Renal cortical epithelial cell (primary cell): ENCODE data around the gene LCA5. TPM values are rescaled to one million over a fixed set of nuclear protein-coding genes. Genes with fewer than 3 reads are reported as not detected.
A peak's percentile ranks its signal among the peaks of the same experiment; 100 is the strongest.
"Not testable (repeated sequence)": the region's sequence is repeated elsewhere in the genome, so short reads cannot be mapped to it uniquely, and the experiment has no call there.

ENCODE experiments used
- DNase-seq: peaks from one replicate; pipeline ENCODE4 v3.0.0-alpha.2; 2011; ENCODE audit warnings: low read depth
- total RNA-seq: library from RNA; depleted of rRNA; stranded (reverse); fragments of >200 nt; gene quantifications from 2 replicates; pipeline ENCODE4 v1.2.3, GENCODE V29; 2014

LCA5 gene
- total RNA-seq, 1 donor from 2014 or later, result 24.0 TPM

GRCh38 chr6:79538106-79538971, 1.1 kb upstream of the LCA5 start:
- DNase-seq, result peak; percentile 59

- no peak for DNase-seq
Measured at GRCh38 chr6:79536585-79536953, 661 bp downstream of the LCA5 start.

GRCh38 chr6:79529567-79529966, 7.7 kb downstream of the LCA5 start:
- DNase-seq, result not testable (repeated sequence)

- DNase-seq, result peak; percentile 28
Measured at GRCh38 chr6:79526897-79527296, 10.3 kb downstream of the LCA5 start.

GRCh38 chr6:79525272-79526100, 11.7 kb downstream of the LCA5 start:
- DNase-seq, result peak; percentile 93

- DNase-seq, result no peak
Measured at GRCh38 chr6:79524065-79524464, 13.2 kb downstream of the LCA5 start.

- no peak for DNase-seq
Measured at GRCh38 chr6:79522609-79523008, 14.6 kb downstream of the LCA5 start.

- no peak for DNase-seq
Measured at GRCh38 chr6:79520534-79520933, 16.7 kb downstream of the LCA5 start.

GRCh38 chr6:79518842-79519241, 18.4 kb downstream of the LCA5 start:
- DNase-seq, result no peak

- DNase-seq, result no peak
Measured at GRCh38 chr6:79515436-79515835, 21.8 kb downstream of the LCA5 start.

- DNase-seq, result no peak
Measured at GRCh38 chr6:79513111-79513510, 24.1 kb downstream of the LCA5 start.

GRCh38 chr6:79512014-79512413, 25.2 kb downstream of the LCA5 start:
- DNase-seq, result no peak

- no peak for DNase-seq
Measured at GRCh38 chr6:79510707-79511106, 26.5 kb downstream of the LCA5 start.

- no peak for DNase-seq
Measured at GRCh38 chr6:79506251-79506650, 31.0 kb downstream of the LCA5 start.

- DNase-seq, result no peak
Measured at GRCh38 chr6:79504372-79504771, 32.9 kb downstream of the LCA5 start.

- DNase-seq, result no peak
Measured at GRCh38 chr6:79498842-79499241, 38.4 kb downstream of the LCA5 start.

GRCh38 chr6:79495246-79495645, 42.0 kb downstream of the LCA5 start:
- DNase-seq, result no peak

GRCh38 chr6:79494841-79495240, 42.4 kb downstream of the LCA5 start:
- no peak for DNase-seq

- peak; percentile 10 for DNase-seq
Measured at GRCh38 chr6:79470728-79471127, 66.5 kb downstream of the LCA5 start.

GRCh38 chr6:79469376-79470246, 67.6 kb downstream of the LCA5 start:
- peak; percentile 44 for DNase-seq

GRCh38 chr6:79468587-79468986, 68.6 kb downstream of the LCA5 start:
- no peak for DNase-seq

- peak; percentile 70 for DNase-seq
Measured at GRCh38 chr6:79468116-79468515, 69.1 kb downstream of the LCA5 start.
